Measurements from ENCODE around the gene SCNN1G.

Gene SCNN1G

GRCh38 chr16:23216658-23217246, 34.2 kb downstream of the SCNN1G start:
- Mint-ChIP-seq H3K27ac (ENCODE audit: low read depth) (no peak overlapping the region), H3K9me3 (no peaks in the 10 kb centered on the region), H3K4me3 (no peak overlapping the region), H3K4me1 (no peaks in the 10 kb centered on the region), H3K27me3 (peaks cover 70% of the 10 kb centered on the region), H3K36me3 (ENCODE audit: insufficient read depth) (no peaks in the 10 kb centered on the region)
- DNase-seq (ENCODE audit: low spot score in 2 of 2): no peak
- no peak for ATAC-seq (replicated peaks; ENCODE audit: extremely low read depth, poor library complexity, severe bottlenecking)

GRCh38 chr16:23217646-23218045, 35.1 kb downstream of the SCNN1G start:
- Mint-ChIP-seq H3K4me1 (no peaks in the 10 kb centered on the region), H3K27me3 (peaks cover 70% of the 10 kb centered on the region), H3K36me3 (ENCODE audit: insufficient read depth) (no peaks in the 10 kb centered on the region), H3K9me3 (no peaks in the 10 kb centered on the region), H3K27ac (ENCODE audit: low read depth) (no peak overlapping the region), H3K4me3 (no peak overlapping the region)
- ATAC-seq (replicated peaks; ENCODE audit: extremely low read depth, poor library complexity, severe bottlenecking) (no peak), DNase-seq (ENCODE audit: low spot score in 2 of 2) (no peak)

- DNase-seq (ENCODE audit: low spot score in 2 of 2) (no peak), ATAC-seq (replicated peaks; ENCODE audit: extremely low read depth, poor library complexity, severe bottlenecking) (no peak)
- Mint-ChIP-seq H3K36me3 (ENCODE audit: insufficient read depth) (no peaks in the 10 kb centered on the region), H3K4me3 (no peak overlapping the region), H3K4me1 (no peaks in the 10 kb centered on the region), H3K27me3 (peaks cover 28% of the 10 kb centered on the region), H3K9me3 (no peaks in the 10 kb centered on the region), H3K27ac (ENCODE audit: low read depth) (no peak overlapping the region)
These were observed 40.4 kb downstream of the SCNN1G start for GRCh38 chr16:23222929-23223328.

DNA sequence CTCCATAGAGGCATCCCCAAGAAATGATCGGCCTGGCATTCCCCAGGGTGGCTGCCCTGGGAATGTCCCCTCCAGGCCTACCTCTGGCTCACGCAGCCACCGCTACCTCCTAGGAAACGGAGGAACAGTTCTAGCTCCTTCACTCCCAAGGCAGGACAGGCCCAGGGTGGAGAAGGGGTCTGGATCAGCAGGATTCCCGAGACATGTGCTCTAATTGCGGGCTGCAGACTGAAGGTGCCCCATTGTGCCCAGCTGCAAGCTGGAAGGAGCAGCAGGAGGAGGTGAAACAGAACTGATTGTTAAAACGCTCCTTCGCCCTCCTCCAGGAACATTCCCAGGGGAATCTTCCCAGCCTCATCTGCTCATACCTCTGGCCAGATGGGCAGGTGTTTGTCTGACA, 40.8 kb downstream of the SCNN1G start:
- peaks cover 24% of the 10 kb centered on the region for H3K27me3 Mint-ChIP-seq
- H3K9me3 Mint-ChIP-seq: no peaks in the 10 kb centered on the region
- DNase-seq (ENCODE audit: low spot score in 2 of 2): no peak
- no peak for ATAC-seq (replicated peaks; ENCODE audit: extremely low read depth, poor library complexity, severe bottlenecking)
- no peak overlapping the region for H3K4me3 Mint-ChIP-seq
- H3K36me3 Mint-ChIP-seq (ENCODE audit: insufficient read depth): no peaks in the 10 kb centered on the region
- H3K27ac Mint-ChIP-seq (ENCODE audit: low read depth): no peak overlapping the region
- H3K4me1 Mint-ChIP-seq: no peaks in the 10 kb centered on the region

DNA sequence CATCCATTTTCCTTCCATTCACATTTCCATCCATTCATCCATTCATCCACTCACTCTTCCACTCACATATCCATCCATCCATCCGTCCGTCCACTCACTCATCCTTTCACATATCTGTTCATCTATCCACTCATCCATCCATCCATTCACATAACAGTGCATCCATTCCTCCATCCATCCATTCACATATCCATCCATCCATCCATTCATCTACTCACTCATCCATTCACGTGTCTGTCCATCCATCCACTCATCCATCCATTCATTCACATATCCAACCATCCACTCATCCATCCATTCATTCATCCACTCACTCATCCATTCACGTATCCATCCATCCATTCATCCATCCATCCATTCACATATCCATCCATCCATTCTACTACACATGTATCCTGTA, 42.6 kb downstream of the SCNN1G start:
- no peak for ATAC-seq (replicated peaks; ENCODE audit: extremely low read depth, poor library complexity, severe bottlenecking)
- Mint-ChIP-seq H3K27ac (ENCODE audit: low read depth) (no peak overlapping the region), H3K36me3 (ENCODE audit: insufficient read depth) (no peaks in the 10 kb centered on the region), H3K4me3 (no peak overlapping the region), H3K9me3 (no peaks in the 10 kb centered on the region), H3K4me1 (no peaks in the 10 kb centered on the region), H3K27me3 (peaks cover 7% of the 10 kb centered on the region)
- no peak for DNase-seq (ENCODE audit: low spot score in 2 of 2)

GRCh38 chr16:23225634-23226033, 43.1 kb downstream of the SCNN1G start:
- H3K27me3 Mint-ChIP-seq: peaks cover 2% of the 10 kb centered on the region
- H3K36me3 Mint-ChIP-seq (ENCODE audit: insufficient read depth): no peaks in the 10 kb centered on the region

GRCh38 chr16:23227529-23227928, 45.0 kb downstream of the SCNN1G start:
- Mint-ChIP-seq H3K27me3 (peaks cover 12% of the 10 kb centered on the region), H3K9me3 (no peaks in the 10 kb centered on the region), H3K36me3 (ENCODE audit: insufficient read depth) (no peaks in the 10 kb centered on the region), H3K4me1 (no peaks in the 10 kb centered on the region), H3K27ac (ENCODE audit: low read depth) (no peak overlapping the region), H3K4me3 (no peak overlapping the region)
- DNase-seq (ENCODE audit: low spot score in 2 of 2) (no peak), ATAC-seq (replicated peaks; ENCODE audit: extremely low read depth, poor library complexity, severe bottlenecking) (no peak)

More at GRCh38 chr16:23225634-23226033, 43.1 kb downstream of the SCNN1G start:
- no peak overlapping the region for H3K4me3 Mint-ChIP-seq
- ATAC-seq (replicated peaks; ENCODE audit: extremely low read depth, poor library complexity, severe bottlenecking) (no peak), DNase-seq (ENCODE audit: low spot score in 2 of 2) (no peak)
- H3K4me1 Mint-ChIP-seq: no peaks in the 10 kb centered on the region
- H3K9me3 Mint-ChIP-seq: no peaks in the 10 kb centered on the region
- H3K27ac Mint-ChIP-seq (ENCODE audit: low read depth): no peak overlapping the region

- Mint-ChIP-seq H3K4me3 (no peak overlapping the region), H3K4me1 (no peaks in the 10 kb centered on the region), H3K9me3 (no peaks in the 10 kb centered on the region), H3K27me3 (peaks cover 12% of the 10 kb centered on the region), H3K36me3 (ENCODE audit: insufficient read depth) (no peaks in the 10 kb centered on the region), H3K27ac (ENCODE audit: low read depth) (no peak overlapping the region)
- DNase-seq (ENCODE audit: low spot score in 2 of 2) (no peak), ATAC-seq (replicated peaks; ENCODE audit: extremely low read depth, poor library complexity, severe bottlenecking) (no peak)
These were observed 47.2 kb downstream of the SCNN1G start for GRCh38 chr16:23229714-23230113.

- ATAC-seq (replicated peaks; ENCODE audit: extremely low read depth, poor library complexity, severe bottlenecking): no peak
- Mint-ChIP-seq H3K4me1 (no peaks in the 10 kb centered on the region), H3K36me3 (ENCODE audit: insufficient read depth) (no peaks in the 10 kb centered on the region), H3K4me3 (no peak overlapping the region), H3K9me3 (no peaks in the 10 kb centered on the region), H3K27ac (ENCODE audit: low read depth) (no peak overlapping the region), H3K27me3 (peaks cover 24% of the 10 kb centered on the region)
- no peak for DNase-seq (ENCODE audit: low spot score in 2 of 2)
These were observed 50.3 kb downstream of the SCNN1G start for GRCh38 chr16:23232806-23233205.

DNA sequence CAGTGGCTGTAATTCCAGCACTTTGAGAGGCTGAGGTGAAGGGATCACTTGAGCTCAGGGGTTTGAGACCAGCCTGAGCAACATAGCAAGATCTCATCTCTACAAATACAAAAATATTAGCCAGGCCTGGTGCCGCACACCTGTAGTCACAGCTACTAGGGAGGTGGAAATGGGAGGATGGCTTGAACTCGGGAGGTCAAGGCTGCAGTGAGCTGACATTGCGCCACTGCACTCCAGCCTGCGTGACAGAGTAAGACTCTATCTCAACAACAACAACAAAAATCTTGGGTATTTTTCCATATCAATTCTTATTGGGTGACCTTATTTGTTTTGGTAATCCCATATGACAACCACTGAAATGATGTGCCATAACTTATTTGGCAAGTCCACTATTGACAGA, 52.6 kb downstream of the SCNN1G start:
- no peak for ATAC-seq (replicated peaks; ENCODE audit: extremely low read depth, poor library complexity, severe bottlenecking)
- Mint-ChIP-seq H3K27ac (ENCODE audit: low read depth) (no peak overlapping the region), H3K36me3 (ENCODE audit: insufficient read depth) (no peaks in the 10 kb centered on the region), H3K9me3 (no peaks in the 10 kb centered on the region), H3K4me1 (no peaks in the 10 kb centered on the region), H3K27me3 (peaks cover 35% of the 10 kb centered on the region), H3K4me3 (no peak overlapping the region)
- no peak for DNase-seq (ENCODE audit: low spot score in 2 of 2)

DNA sequence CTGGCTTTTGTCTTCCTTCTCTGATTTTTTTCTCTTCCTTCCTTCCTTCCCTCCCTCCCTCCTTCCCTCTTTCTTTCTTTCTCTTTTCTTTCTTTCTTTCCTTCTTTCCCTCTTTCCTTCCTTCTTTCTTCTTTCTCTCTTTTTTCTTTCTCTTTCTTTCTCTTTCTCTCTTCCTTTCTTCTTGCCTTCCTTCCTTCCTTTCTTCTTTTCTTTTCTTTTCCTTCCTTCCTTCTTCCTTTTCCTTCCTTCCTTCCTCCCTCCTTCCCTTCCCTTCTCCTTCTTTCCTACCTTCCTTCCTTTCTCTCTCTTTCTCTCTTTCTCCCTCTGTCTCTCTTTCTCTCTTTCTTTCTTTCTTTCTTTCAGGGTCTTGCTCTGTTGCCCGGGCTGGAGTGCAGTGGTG, 54.4 kb downstream of the SCNN1G start:
- H3K36me3 Mint-ChIP-seq (ENCODE audit: insufficient read depth): no peaks in the 10 kb centered on the region
- no peak overlapping the region for H3K27ac Mint-ChIP-seq (ENCODE audit: low read depth)
- peaks cover 33% of the 10 kb centered on the region for H3K27me3 Mint-ChIP-seq
- H3K4me3 Mint-ChIP-seq: no peak overlapping the region
- H3K9me3 Mint-ChIP-seq: no peaks in the 10 kb centered on the region
- no peaks in the 10 kb centered on the region for H3K4me1 Mint-ChIP-seq
- ATAC-seq (replicated peaks; ENCODE audit: extremely low read depth, poor library complexity, severe bottlenecking) (no peak), DNase-seq (ENCODE audit: low spot score in 2 of 2) (no peak)

DNA sequence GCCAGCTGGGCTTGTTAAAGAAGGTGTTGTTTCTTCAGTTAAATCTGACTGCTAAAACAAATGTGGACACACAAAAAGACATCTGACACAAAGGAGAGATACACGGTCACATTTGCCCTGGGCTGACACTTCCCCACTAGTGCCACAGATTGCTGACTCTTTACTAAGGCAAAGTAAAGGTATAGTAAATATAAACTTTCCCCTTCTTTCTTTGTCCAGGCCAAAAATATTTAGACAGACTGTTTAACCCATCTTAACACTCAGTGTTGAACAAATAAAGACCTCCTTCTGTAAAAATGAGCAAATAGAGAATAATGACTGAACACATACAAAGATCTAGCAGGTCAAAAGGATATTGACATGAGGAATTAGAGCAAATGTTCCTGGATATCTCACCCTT, 58.4 kb downstream of the SCNN1G start:
- DNase-seq (ENCODE audit: low spot score in 2 of 2): no peak
- Mint-ChIP-seq H3K9me3 (no peaks in the 10 kb centered on the region), H3K27me3 (peaks cover 29% of the 10 kb centered on the region), H3K4me1 (no peaks in the 10 kb centered on the region), H3K27ac (ENCODE audit: low read depth) (no peak overlapping the region), H3K36me3 (ENCODE audit: insufficient read depth) (no peaks in the 10 kb centered on the region), H3K4me3 (no peak overlapping the region)
- ATAC-seq (replicated peaks; ENCODE audit: extremely low read depth, poor library complexity, severe bottlenecking): no peak

GRCh38 chr16:23244122-23244521, 61.6 kb downstream of the SCNN1G start:
- DNase-seq (ENCODE audit: low spot score in 2 of 2) (no peak), ATAC-seq (replicated peaks; ENCODE audit: extremely low read depth, poor library complexity, severe bottlenecking) (no peak)
- H3K27me3 Mint-ChIP-seq: peaks cover 19% of the 10 kb centered on the region
- no peak overlapping the region for H3K27ac Mint-ChIP-seq (ENCODE audit: low read depth)
- H3K4me3 Mint-ChIP-seq: no peak overlapping the region
- H3K9me3 Mint-ChIP-seq: no peaks in the 10 kb centered on the region
- no peaks in the 10 kb centered on the region for H3K36me3 Mint-ChIP-seq (ENCODE audit: insufficient read depth)
- no peaks in the 10 kb centered on the region for H3K4me1 Mint-ChIP-seq

DNA sequence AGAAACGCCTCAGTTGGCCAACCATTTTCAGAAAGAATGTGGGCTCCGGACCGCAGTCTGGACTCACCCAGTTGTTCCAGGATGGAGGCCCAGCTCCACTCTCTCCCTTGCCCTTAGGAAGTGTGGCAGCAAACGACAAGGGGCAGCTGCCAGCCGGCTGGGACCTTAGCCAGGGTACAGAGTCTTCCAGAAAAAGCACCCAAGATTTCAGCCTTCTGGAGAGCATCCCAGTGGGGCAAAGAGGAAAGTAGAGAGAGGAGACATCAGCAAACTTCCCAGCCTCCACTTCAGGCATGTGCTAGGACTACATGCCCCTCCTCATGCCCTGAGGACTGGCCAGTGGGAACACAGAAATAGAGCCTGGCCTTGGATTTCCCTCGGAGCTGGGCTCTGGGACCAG, 62.7 kb downstream of the SCNN1G start:
- ATAC-seq (replicated peaks; ENCODE audit: extremely low read depth, poor library complexity, severe bottlenecking) (no peak), DNase-seq (ENCODE audit: low spot score in 2 of 2) (no peak)
- Mint-ChIP-seq H3K4me3 (no peak overlapping the region), H3K27me3 (peaks cover 22% of the 10 kb centered on the region), H3K4me1 (no peaks in the 10 kb centered on the region), H3K36me3 (ENCODE audit: insufficient read depth) (no peaks in the 10 kb centered on the region), H3K27ac (ENCODE audit: low read depth) (no peak overlapping the region), H3K9me3 (peaks cover 8% of the 10 kb centered on the region)

Measured in central memory CD8-positive, alpha-beta T cell (primary cell).